ENCODE data around the gene ANXA11. TPM values are rescaled to one million over a fixed set of nuclear protein-coding genes. Genes with fewer than 3 reads are reported as not detected.

The ANXA11 gene
- polyA plus RNA-seq, 5 donors = 80.0 to 102 (median 100) TPM

- DNase-seq = no peak
These were observed 37.2 kb downstream of the ANXA11 start for GRCh38 chr10:80168162-80168511.

- DNase-seq = no peak
These were observed 37.7 kb downstream of the ANXA11 start for GRCh38 chr10:80167471-80168161.

- no peak for DNase-seq
These were observed 38.5 kb downstream of the ANXA11 start for GRCh38 chr10:80166581-80167470.

- DNase-seq = no peak
These were observed 40.2 kb downstream of the ANXA11 start for GRCh38 chr10:80165173-80165572.

GRCh38 chr10:80164596-80164995 is 40.7 kb downstream of the ANXA11 start:
- no peak for DNase-seq

- DNase-seq = no peak
These were observed 41.5 kb downstream of the ANXA11 start for GRCh38 chr10:80163741-80164341.

- no peak for DNase-seq
These were observed 43.8 kb downstream of the ANXA11 start for GRCh38 chr10:80161321-80162083.

- DNase-seq = no peak
These were observed 44.7 kb downstream of the ANXA11 start for GRCh38 chr10:80160361-80161320.

- DNase-seq = no peak
These were observed 46.0 kb downstream of the ANXA11 start for GRCh38 chr10:80159166-80159873.

GRCh38 chr10:80158598-80159127 is 46.7 kb downstream of the ANXA11 start:
- peak; percentile 50 to 72 for DNase-seq

- peak in 1 of 2 donors; percentile 16 for DNase-seq
These were observed 47.2 kb downstream of the ANXA11 start for GRCh38 chr10:80158126-80158525.

- DNase-seq = no peak
These were observed 47.8 kb downstream of the ANXA11 start for GRCh38 chr10:80157561-80157960.

GRCh38 chr10:80156216-80156615 is 49.1 kb downstream of the ANXA11 start:
- DNase-seq = no peak

GRCh38 chr10:80155696-80156215 is 49.6 kb downstream of the ANXA11 start:
- DNase-seq = no peak

- no peak for DNase-seq
These were observed 50.2 kb downstream of the ANXA11 start for GRCh38 chr10:80154978-80155695.

- DNase-seq = no peak
These were observed 50.7 kb downstream of the ANXA11 start for GRCh38 chr10:80154626-80154977.

- no peak for DNase-seq
These were observed 51.9 kb downstream of the ANXA11 start for GRCh38 chr10:80153460-80153859.

- no peak for DNase-seq
These were observed 52.5 kb downstream of the ANXA11 start for GRCh38 chr10:80152820-80153219.

- DNase-seq = no peak
These were observed 55.2 kb downstream of the ANXA11 start for GRCh38 chr10:80150172-80150571.

All from right lung (tissue), 5 donors.